ENCODE data around the gene RABL3. TPM values are rescaled to one million over a fixed set of nuclear protein-coding genes. Genes with fewer than 3 reads are reported as not detected.
A peak's percentile ranks its signal among the peaks of the same experiment; 100 is the strongest.
"Not testable (repeated sequence)": the region's sequence is repeated elsewhere in the genome, so short reads cannot be mapped to it uniquely, and the experiment has no call there.

Gene RABL3
- total RNA-seq, 1 experiment from 2014 or later = 13.9 TPM

GRCh38 chr3:120730576-120731542 is 11.5 kb downstream of the RABL3 start:
- no peaks in the 10 kb centered on the region for H3K27me3 ChIP-seq (replicated peaks; ENCODE audit: control insufficient read depth, insufficient read depth, low read length)
- Mint-ChIP-seq H3K36me3 (ENCODE audit: insufficient read depth, unreplicated experiment) (no peaks in the 10 kb centered on the region), H3K4me1 (ENCODE audit: low read depth, unreplicated experiment) (no peaks in the 10 kb centered on the region), H3K27me3 (ENCODE audit: insufficient read depth, unreplicated experiment) (no peaks in the 10 kb centered on the region), H3K27ac (ENCODE audit: unreplicated experiment) (no peak overlapping the region), H3K9me3 (ENCODE audit: unreplicated experiment) (peaks cover 6% of the 10 kb centered on the region), H3K4me3 (ENCODE audit: unreplicated experiment) (no peak overlapping the region)
- BruUV-seq (replicated peaks) = no TSS peak
- H3K36me3 ChIP-seq (ENCODE audit: control insufficient read depth, insufficient read depth, low read length) = no peaks in the 10 kb centered on the region
- no peak overlapping the region for H3K4me3 ChIP-seq (ENCODE audit: low read depth, low read length)
- no peaks in the 10 kb centered on the region for H3K4me1 ChIP-seq
- POLR2A ChIA-PET = no interaction called here
- TF ChIP-seq CTCF (IDR thresholded peaks at IDR 0.05; ENCODE audit: insufficient read depth in 1 of 2, low read depth in 1 of 2, low read length in 1 of 2, severe bottlenecking in 1 of 2, unreplicated experiment in 1 of 2) = no peak
- intact Hi-C loops (cut with micrococcal nuclease; ENCODE audit: unreplicated experiment) = no loop called here
- no peak for DNase-seq
- CTCF ChIA-PET = no interaction called here
- H3K9me3 ChIP-seq = no peaks in the 10 kb centered on the region

GRCh38 chr3:120726791-120727190 is 15.5 kb downstream of the RABL3 start:
- Mint-ChIP-seq H3K27ac (ENCODE audit: unreplicated experiment) (no peak overlapping the region), H3K4me1 (ENCODE audit: low read depth, unreplicated experiment) (no peaks in the 10 kb centered on the region), H3K36me3 (ENCODE audit: insufficient read depth, unreplicated experiment) (no peaks in the 10 kb centered on the region), H3K4me3 (ENCODE audit: unreplicated experiment) (no peak overlapping the region), H3K27me3 (ENCODE audit: insufficient read depth, unreplicated experiment) (no peaks in the 10 kb centered on the region), H3K9me3 (ENCODE audit: unreplicated experiment) (no peaks in the 10 kb centered on the region)
- Histone ChIP-seq H3K4me1 (no peaks in the 10 kb centered on the region), H3K36me3 (ENCODE audit: control insufficient read depth, insufficient read depth, low read length) (no peaks in the 10 kb centered on the region), H3K4me3 (ENCODE audit: low read depth, low read length) (no peak overlapping the region), H3K27me3 (replicated peaks; ENCODE audit: control insufficient read depth, insufficient read depth, low read length) (no peaks in the 10 kb centered on the region), H3K9me3 (no peaks in the 10 kb centered on the region)
- BruUV-seq (replicated peaks) = no TSS peak
- CTCF ChIA-PET = no interaction called here
- DNase-seq = no peak
- intact Hi-C loops (cut with micrococcal nuclease; ENCODE audit: unreplicated experiment) = no loop called here
- no peak for TF ChIP-seq CTCF (IDR thresholded peaks at IDR 0.05; ENCODE audit: insufficient read depth in 1 of 2, low read depth in 1 of 2, low read length in 1 of 2, severe bottlenecking in 1 of 2, unreplicated experiment in 1 of 2)
- POLR2A ChIA-PET = no interaction called here

GRCh38 chr3:120719167-120719834 is 23.0 kb downstream of the RABL3 start:
- H3K4me1 Mint-ChIP-seq (ENCODE audit: low read depth, unreplicated experiment); intact Hi-C loops (cut with micrococcal nuclease; ENCODE audit: unreplicated experiment); H3K4me3 ChIP-seq (ENCODE audit: low read depth, low read length); BruUV-seq (replicated peaks); H3K4me3 Mint-ChIP-seq (ENCODE audit: unreplicated experiment); H3K9me3 ChIP-seq; H3K27ac Mint-ChIP-seq (ENCODE audit: unreplicated experiment); H3K27me3 Mint-ChIP-seq (ENCODE audit: insufficient read depth, unreplicated experiment); POLR2A ChIA-PET; H3K36me3 Mint-ChIP-seq (ENCODE audit: insufficient read depth, unreplicated experiment); H3K36me3 ChIP-seq (ENCODE audit: control insufficient read depth, insufficient read depth, low read length); H3K27me3 ChIP-seq (replicated peaks; ENCODE audit: control insufficient read depth, insufficient read depth, low read length); H3K9me3 Mint-ChIP-seq (ENCODE audit: unreplicated experiment); H3K4me1 ChIP-seq; CTCF ChIA-PET: not testable (repeated sequence)
- DNase-seq = peak; percentile 6 to 43
